Liver (tissue), 9 donors: ENCODE measurements around the gene SLC24A3. TPM values are rescaled to one million over a fixed set of nuclear protein-coding genes. Genes with fewer than 3 reads are reported as not detected.

Source experiments
- DNase-seq: peaks from one replicate; pipeline ENCODE4 v3.0.0-alpha.2; 2017; ENCODE audit warnings: low spot score
- H3K27ac ChIP-seq, 2 donors: one replicate each; pipeline ENCODE4 v1.7.0; 2013; ENCODE audit warnings: inconsistent platforms in 2 of 2, low read length in 2 of 2, control low read depth in 1 of 2, low read depth in 1 of 2, mild to moderate bottlenecking in 1 of 2
- H3K27me3 ChIP-seq, 4 donors: one replicate each; pipeline versions ENCODE4 v1.6.1 to v1.7.0; 2013; ENCODE audit warnings: low read length in 3 of 4, inconsistent platforms in 1 of 4, mild to moderate bottlenecking in 1 of 4, moderate library complexity in 1 of 4; ENCODE audit not compliant: control insufficient read depth in 4 of 4, insufficient read depth in 4 of 4
- H3K36me3 ChIP-seq, 4 donors: one replicate each; pipeline versions ENCODE4 v1.6.1 to v1.7.0; 2013; ENCODE audit warnings: low read length in 3 of 4, mild to moderate bottlenecking in 3 of 4, low read depth in 1 of 4, moderate library complexity in 1 of 4; ENCODE audit not compliant: control insufficient read depth in 4 of 4, insufficient read depth in 3 of 4
- H3K4me1 ChIP-seq, 4 donors: one replicate each; pipeline versions ENCODE4 v1.6.1 to v1.7.0; 2013; ENCODE audit warnings: low read length in 3 of 4, mild to moderate bottlenecking in 3 of 4, moderate library complexity in 1 of 4; ENCODE audit not compliant: control insufficient read depth in 4 of 4, insufficient read depth in 4 of 4
- H3K4me3 ChIP-seq, 3 donors: one replicate each; pipeline versions ENCODE4 v1.6.1 to v1.7.0; 2013; ENCODE audit warnings: low read length in 3 of 3, control low read depth in 1 of 3, low read depth in 1 of 3, mild to moderate bottlenecking in 1 of 3
- H3K9ac ChIP-seq, 2 donors: one replicate each; pipeline ENCODE4 v1.7.0; 2013; ENCODE audit warnings: low read length in 2 of 2, mild to moderate bottlenecking in 2 of 2, moderate library complexity in 2 of 2, control low read depth in 1 of 2, low read depth in 1 of 2
- H3K9me3 ChIP-seq, 4 donors: one replicate each; pipeline versions ENCODE4 v1.6.1 to v1.7.0; 2013; ENCODE audit warnings: low read length in 3 of 4; ENCODE audit not compliant: control insufficient read depth in 4 of 4
- CTCF ChIP-seq: fragments of 150-350 bp; IDR thresholded peaks from 2 replicates; pipeline ENCODE4 v1.5.1; 2017; ENCODE audit warnings: improper control_type of control experiment, low read depth, low read length; ENCODE audit not compliant: missing input control
- EGR1 ChIP-seq, 2 donors: IDR thresholded peaks; 2 replicates each; pipeline ENCODE4 v1.6.1; 2016 to 2018; ENCODE audit warnings: antibody characterized with exemption in 2 of 2, low read depth in 2 of 2
- FOXA1 ChIP-seq: IDR thresholded peaks from 2 replicates; pipeline ENCODE4 v1.6.1; 2016; ENCODE audit warnings: antibody characterized with exemption
- FOXA2 ChIP-seq: IDR thresholded peaks from 2 replicates; pipeline ENCODE4 v1.6.1; 2016; ENCODE audit warnings: antibody characterized with exemption
- HNF4G ChIP-seq: IDR thresholded peaks from 2 replicates; pipeline ENCODE4 v1.6.1; 2016; ENCODE audit warnings: antibody characterized with exemption
- JUND ChIP-seq, 2 donors: IDR thresholded peaks; 2 replicates each; pipeline ENCODE4 v1.6.1; 2016; ENCODE audit warnings: antibody characterized with exemption in 2 of 2
- MAX ChIP-seq: IDR thresholded peaks from 2 replicates; pipeline ENCODE4 v1.6.1; 2016; ENCODE audit warnings: antibody characterized with exemption
- NR2F2 ChIP-seq: IDR thresholded peaks from 2 replicates; pipeline ENCODE4 v1.6.1; 2016; ENCODE audit warnings: antibody characterized with exemption
- RAD21 ChIP-seq, 2 donors: IDR thresholded peaks; 2 replicates each; pipeline ENCODE4 v1.6.1; 2016; ENCODE audit warnings: antibody characterized with exemption in 2 of 2, mild to moderate bottlenecking in 2 of 2
- RXRA ChIP-seq, 2 donors: IDR thresholded peaks; 2 replicates each; pipeline ENCODE4 v1.6.1; 2017 to 2018; ENCODE audit warnings: antibody characterized with exemption in 2 of 2, mild to moderate bottlenecking in 1 of 2
- SP1 ChIP-seq: IDR thresholded peaks from 2 replicates; pipeline ENCODE4 v1.6.1; 2018; ENCODE audit warnings: antibody characterized with exemption, mild to moderate bottlenecking
- TAF1 ChIP-seq: conservative IDR thresholded peaks from 2 replicates; pipeline ENCODE4 v1.6.1; 2016; ENCODE audit warnings: antibody characterized with exemption, mild to moderate bottlenecking
- YY1 ChIP-seq: IDR thresholded peaks from 2 replicates; pipeline ENCODE4 v1.6.1; 2016; ENCODE audit warnings: antibody characterized with exemption, mild to moderate bottlenecking
- ZBTB33 ChIP-seq: IDR thresholded peaks from 2 replicates; pipeline ENCODE4 v1.6.1; 2016; ENCODE audit warnings: antibody characterized with exemption
- WGBS: extraction: QIAGEN DNeasy Blood & Tissue Kit; methylation state at CpG from one replicate; pipeline ENCODE4 v1.1.7; 2013; 5-methylcytosine and 5-hydroxymethylcytosine counted together
- polyA plus RNA-seq, 2 donors: library from polyadenylated mRNA; stranded (reverse) in 1 of 2; unstranded in 1 of 2; fragments of 200-250 nt in 1 of 2; fragments of >200 nt in 1 of 2; fragmentation: Nextera tagmentation in 1 of 2; extraction: Ambion mirVana in 1 of 2; gene quantifications; one replicate each; pipeline versions ENCODE4 v1.2.1 to v1.2.3, GENCODE V29; 2013 to 2015
- total RNA-seq, 2 donors: library from RNA; depleted of rRNA; stranded (reverse); fragments of >200 nt; gene quantifications; one replicate each; pipeline ENCODE4 v1.2.3, GENCODE V29; 2014
- TF ChIP-seq, protein P1 (sequence below): IDR thresholded peaks from 2 replicates; pipeline ENCODE4 v1.6.1; 2016; ENCODE audit warnings: antibody characterized with exemption
- TF ChIP-seq, protein P2 (sequence below): IDR thresholded peaks from 2 replicates; pipeline ENCODE4 v1.6.1; 2016; ENCODE audit warnings: antibody characterized with exemption, mild to moderate bottlenecking
- donor health status: healthy.
- donor health status: healthy.
- donor health status: healthy.
- donor health status: healthy.
- donor health status: healthy.

Gene SLC24A3
- total and polyA plus RNA-seq, 4 donors, result 0.28 to 1.8 (median 0.46) TPM

DNA sequence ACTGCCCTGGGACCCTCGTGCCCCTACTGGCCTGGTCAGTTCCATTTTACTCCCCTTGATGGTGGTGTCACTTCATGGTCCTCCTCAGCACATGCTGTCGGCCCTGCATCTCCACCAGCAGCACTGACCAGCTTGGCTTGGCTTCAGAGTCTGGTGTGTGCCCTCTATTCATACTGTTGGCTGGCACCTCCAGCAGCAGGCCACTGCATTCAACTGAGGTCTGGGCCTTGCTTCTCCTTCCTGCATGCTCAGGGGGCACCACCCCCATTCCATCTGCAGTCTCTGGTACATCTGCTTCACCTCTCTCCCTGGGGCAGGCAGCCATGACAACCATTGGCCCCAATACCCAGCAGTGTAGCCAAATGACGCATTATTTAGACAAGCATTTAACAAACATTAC lies 155.9 kb downstream of the SLC24A3 start (continued):
- TF ChIP-seq, protein P1, sequence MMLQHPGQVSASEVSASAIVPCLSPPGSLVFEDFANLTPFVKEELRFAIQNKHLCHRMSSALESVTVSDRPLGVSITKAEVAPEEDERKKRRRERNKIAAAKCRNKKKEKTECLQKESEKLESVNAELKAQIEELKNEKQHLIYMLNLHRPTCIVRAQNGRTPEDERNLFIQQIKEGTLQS, result no peak

- H3K27me3 ChIP-seq, result peaks cover 0 to 4% (median 0%) of the 10 kb centered on the region in 4 donors
- H3K27ac ChIP-seq, result no peak overlapping the region
- 82% methylated on average over 6 of the region's 6 CpGs for WGBS
- H3K36me3 ChIP-seq, result no peaks in the 10 kb centered on the region
- H3K9me3 ChIP-seq, result no peaks in the 10 kb centered on the region
- no peaks in the 10 kb centered on the region for H3K4me1 ChIP-seq
- TF ChIP-seq RXRA (IDR thresholded peaks at IDR 0.05) (no peak), NR2F2 (no peak)
- TF ChIP-seq, protein P1, result no peak
- no peak overlapping the region for H3K9ac ChIP-seq
- no peak for DNase-seq
- H3K4me3 ChIP-seq, result no peak overlapping the region
Measured at GRCh38 chr20:19370076-19371075, 157.9 kb downstream of the SLC24A3 start.

DNA sequence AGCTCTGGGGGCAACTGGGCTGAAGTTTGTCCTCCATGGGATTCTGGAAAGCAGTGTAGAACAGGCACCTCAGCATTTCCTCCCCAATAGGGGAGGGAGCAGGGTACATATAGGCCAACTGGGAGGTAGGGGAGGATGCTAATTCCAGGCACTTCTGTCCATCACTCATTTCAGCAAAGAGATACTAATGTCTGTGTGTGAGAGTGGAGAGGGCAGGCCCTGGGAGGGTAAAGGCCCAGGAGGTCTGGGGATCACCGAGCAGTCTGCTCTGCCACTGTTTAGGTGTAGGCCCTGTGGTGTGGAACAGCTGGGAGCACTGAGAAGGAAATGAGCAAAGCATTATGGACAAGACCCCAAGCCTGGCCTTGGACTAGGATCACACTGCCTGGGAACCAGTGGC lies 158.7 kb downstream of the SLC24A3 start:
- no peak for TF ChIP-seq RXRA (IDR thresholded peaks at IDR 0.05)
- TF ChIP-seq CTCF, result no peak
- TF ChIP-seq FOXA1, result no peak
- no peak for TF ChIP-seq MAX
- no peak for TF ChIP-seq HNF4G
- no peak for TF ChIP-seq EGR1 (IDR thresholded peaks at IDR 0.05; ENCODE audit: low read depth in 2 of 2)
- no peak for TF ChIP-seq RAD21 (IDR thresholded peaks at IDR 0.05)
- no peak for TF ChIP-seq TAF1
- TF ChIP-seq JUND (IDR thresholded peaks at IDR 0.05), result no peak
- no peak for TF ChIP-seq SP1
- TF ChIP-seq, protein P2, sequence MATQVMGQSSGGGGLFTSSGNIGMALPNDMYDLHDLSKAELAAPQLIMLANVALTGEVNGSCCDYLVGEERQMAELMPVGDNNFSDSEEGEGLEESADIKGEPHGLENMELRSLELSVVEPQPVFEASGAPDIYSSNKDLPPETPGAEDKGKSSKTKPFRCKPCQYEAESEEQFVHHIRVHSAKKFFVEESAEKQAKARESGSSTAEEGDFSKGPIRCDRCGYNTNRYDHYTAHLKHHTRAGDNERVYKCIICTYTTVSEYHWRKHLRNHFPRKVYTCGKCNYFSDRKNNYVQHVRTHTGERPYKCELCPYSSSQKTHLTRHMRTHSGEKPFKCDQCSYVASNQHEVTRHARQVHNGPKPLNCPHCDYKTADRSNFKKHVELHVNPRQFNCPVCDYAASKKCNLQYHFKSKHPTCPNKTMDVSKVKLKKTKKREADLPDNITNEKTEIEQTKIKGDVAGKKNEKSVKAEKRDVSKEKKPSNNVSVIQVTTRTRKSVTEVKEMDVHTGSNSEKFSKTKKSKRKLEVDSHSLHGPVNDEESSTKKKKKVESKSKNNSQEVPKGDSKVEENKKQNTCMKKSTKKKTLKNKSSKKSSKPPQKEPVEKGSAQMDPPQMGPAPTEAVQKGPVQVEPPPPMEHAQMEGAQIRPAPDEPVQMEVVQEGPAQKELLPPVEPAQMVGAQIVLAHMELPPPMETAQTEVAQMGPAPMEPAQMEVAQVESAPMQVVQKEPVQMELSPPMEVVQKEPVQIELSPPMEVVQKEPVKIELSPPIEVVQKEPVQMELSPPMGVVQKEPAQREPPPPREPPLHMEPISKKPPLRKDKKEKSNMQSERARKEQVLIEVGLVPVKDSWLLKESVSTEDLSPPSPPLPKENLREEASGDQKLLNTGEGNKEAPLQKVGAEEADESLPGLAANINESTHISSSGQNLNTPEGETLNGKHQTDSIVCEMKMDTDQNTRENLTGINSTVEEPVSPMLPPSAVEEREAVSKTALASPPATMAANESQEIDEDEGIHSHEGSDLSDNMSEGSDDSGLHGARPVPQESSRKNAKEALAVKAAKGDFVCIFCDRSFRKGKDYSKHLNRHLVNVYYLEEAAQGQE, result no peak
- no peak for TF ChIP-seq FOXA2
- TF ChIP-seq, protein P1, result no peak
- TF ChIP-seq ZBTB33, result no peak
- no peak for TF ChIP-seq NR2F2
- TF ChIP-seq YY1, result no peak
- Histone ChIP-seq H3K36me3 (no peaks in the 10 kb centered on the region), H3K4me1 (no peaks in the 10 kb centered on the region), H3K27me3 (peaks cover 0 to 4% (median 0%) of the 10 kb centered on the region in 4 donors), H3K27ac (no peak overlapping the region), H3K9ac (no peak overlapping the region), H3K4me3 (no peak overlapping the region), H3K9me3 (no peaks in the 10 kb centered on the region)
- no peak for DNase-seq
- 90% methylated on average over 1 of the region's 1 CpG for WGBS
